Memory B cell (primary cell): ENCODE results near the gene ZNF587B.
"Not testable (repeated sequence)": the region's sequence is repeated elsewhere in the genome, so short reads cannot be mapped to it uniquely, and the experiment has no call there.

Source experiments
- ATAC-seq: fragments of 150-1000 bp; cut with Tn5 transposase; 2 replicates; pipeline ENCODE4 v1.10.0; 2021; ENCODE audit warnings: low read depth, mild to moderate bottlenecking, moderate library complexity
- DNase-seq, 2 donors: peaks; one replicate each; pipeline ENCODE4 v3.0.0; 2022; ENCODE audit warnings: low spot score in 2 of 2
- H3K27ac Mint-ChIP-seq: one replicate; pipeline ENCODE4 v1.8.0; 2022; ENCODE audit warnings: mild to moderate bottlenecking, moderate library complexity, mixed read lengths
- H3K27me3 Mint-ChIP-seq: one replicate; pipeline ENCODE4 v1.8.0; 2022; ENCODE audit warnings: mixed read lengths
- H3K36me3 Mint-ChIP-seq: one replicate; pipeline ENCODE4 v1.8.0; 2022; ENCODE audit warnings: mild to moderate bottlenecking, mixed read lengths
- H3K4me1 Mint-ChIP-seq: one replicate; pipeline ENCODE4 v1.8.0; 2022; ENCODE audit warnings: mixed read lengths
- H3K4me3 Mint-ChIP-seq: one replicate; pipeline ENCODE4 v1.8.0; 2022; ENCODE audit warnings: mild to moderate bottlenecking, moderate library complexity, mixed read lengths
- H3K9me3 Mint-ChIP-seq: one replicate; pipeline ENCODE4 v1.8.0; 2022; ENCODE audit warnings: mixed read lengths

ZNF587B gene

DNA sequence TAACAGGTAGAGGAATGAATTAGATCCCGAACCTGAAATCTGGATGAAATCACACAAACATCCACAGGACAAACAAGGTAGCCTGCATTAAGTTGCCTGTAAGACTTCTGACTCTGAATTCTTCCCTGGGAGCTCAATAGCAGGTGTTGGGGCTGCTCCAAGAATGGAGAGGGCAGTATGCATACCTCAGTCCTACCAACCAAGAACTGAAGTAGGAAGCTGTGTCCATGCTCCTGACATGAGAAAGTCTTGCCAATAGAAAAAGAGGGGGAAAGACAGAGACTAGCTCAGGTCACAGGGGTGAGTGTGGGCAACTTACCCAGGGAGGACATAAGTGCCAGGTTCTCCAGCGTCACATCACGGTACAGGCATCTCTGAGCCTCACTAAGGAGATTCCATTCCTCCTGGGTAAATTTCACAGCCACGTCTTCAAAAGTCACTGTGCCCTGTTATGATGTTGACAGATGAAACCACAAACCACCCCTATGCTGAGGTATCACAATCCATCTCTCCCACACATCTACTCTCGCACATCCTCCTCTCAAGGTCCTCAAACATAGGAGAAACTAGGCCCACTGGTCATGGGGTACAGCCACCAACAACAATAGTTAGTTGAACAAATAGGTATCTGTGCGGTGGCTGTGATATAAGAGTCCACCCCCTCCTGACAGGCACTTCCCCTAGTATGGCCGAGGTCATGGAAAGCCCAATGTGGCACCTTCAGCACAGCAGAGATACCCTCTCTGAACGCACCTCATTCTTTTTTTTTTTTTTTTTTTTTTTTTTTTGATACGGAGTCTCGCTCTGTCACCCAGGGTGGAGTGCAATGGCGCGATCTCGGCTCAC is 16.9 kb upstream of the ZNF587B start:
- H3K9me3 Mint-ChIP-seq, DNase-seq, H3K27me3 Mint-ChIP-seq, ATAC-seq: not testable (repeated sequence)
- Mint-ChIP-seq H3K36me3 (peaks cover 11% of the 10 kb centered on the region), H3K4me1 (peaks cover 31% of the 10 kb centered on the region), H3K4me3 (peak overlapping the region; percentile 49), H3K27ac (peak overlapping the region; percentile 87)

DNA sequence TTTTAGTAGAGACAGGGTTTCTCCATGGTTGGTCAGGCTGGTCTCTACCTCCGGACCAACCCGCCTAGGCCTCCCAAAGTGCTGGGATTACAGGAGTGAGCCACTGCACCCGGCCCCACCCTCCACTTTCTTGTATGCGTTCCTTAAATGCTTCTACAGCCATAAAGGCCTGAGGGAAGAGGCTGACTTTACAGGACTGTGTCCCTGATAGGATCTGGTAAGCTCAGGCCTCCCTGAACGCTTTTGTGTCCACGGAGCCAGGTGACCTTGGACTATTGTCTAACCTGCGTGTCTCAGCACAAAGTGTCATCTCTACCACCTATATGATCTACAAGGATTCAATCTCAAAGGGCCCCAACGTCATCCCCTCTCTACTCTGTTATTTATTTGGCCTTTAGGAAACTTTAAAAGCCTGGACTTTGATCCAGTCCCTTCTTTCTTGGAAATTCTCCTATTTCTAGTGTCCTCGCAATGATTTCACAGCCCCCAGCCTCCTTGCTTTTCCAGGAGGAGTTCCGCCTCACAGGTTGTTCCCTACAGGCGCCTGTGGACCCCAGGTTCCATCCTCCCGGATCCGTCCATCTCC is 16.1 kb upstream of the ZNF587B start:
- H3K36me3 Mint-ChIP-seq = peaks cover 8% of the 10 kb centered on the region
- H3K27me3 Mint-ChIP-seq = no peaks in the 10 kb centered on the region
- H3K4me1 Mint-ChIP-seq = peaks cover 31% of the 10 kb centered on the region
- DNase-seq (no peak), ATAC-seq (no peak)
- H3K27ac Mint-ChIP-seq = peak overlapping the region; percentile 96
- H3K4me3 Mint-ChIP-seq = peak overlapping the region; percentile 97
- no peaks in the 10 kb centered on the region for H3K9me3 Mint-ChIP-seq

DNA sequence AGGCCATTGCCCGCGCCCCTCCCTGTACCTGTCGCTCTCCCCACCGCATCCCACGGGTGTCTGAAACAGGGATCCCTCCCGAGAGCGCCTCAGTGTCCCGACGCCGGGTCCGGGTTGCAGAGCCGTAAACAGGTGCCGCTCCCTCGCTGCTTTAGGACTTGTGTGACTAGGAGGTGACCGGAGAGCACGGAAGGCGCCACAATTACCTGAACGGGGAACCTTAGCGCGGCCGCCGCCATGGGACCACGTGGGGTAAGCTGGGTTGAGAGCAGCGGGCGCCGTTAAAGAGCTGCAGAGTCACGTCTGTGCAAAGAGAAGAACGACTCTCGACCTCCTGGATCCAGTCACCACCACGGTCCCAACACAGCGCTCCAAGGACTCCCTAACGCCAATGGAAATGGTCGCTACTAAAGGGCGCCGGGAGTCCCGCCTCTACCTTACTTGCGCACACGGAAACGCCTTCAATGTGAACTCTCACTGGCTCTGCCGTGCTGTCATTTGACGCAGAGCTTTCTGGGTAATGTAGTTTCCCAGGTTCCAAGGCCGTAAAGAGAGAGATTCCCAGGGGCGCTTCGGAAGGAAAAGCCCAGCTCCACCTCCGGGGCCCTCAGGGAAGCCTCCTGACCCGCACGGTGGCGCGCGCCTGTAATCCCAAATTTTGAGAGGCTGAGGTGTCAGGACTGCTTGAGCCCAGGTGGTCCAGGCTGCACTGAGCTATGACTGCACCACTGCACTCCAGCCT is 15.4 kb upstream of the ZNF587B start, which contains the start of gene ZNF552:
Gene ZNF552 (minus strand): TSS at position 409 of the 742 bp plus-strand sequence. CDS start 170 bp downstream, at position 239.
- peak; percentile 55 to 59 for DNase-seq
- peak within 1 kb of the TSS; percentile 97 for H3K4me3 Mint-ChIP-seq
- no peaks in the 10 kb centered on the region for H3K9me3 Mint-ChIP-seq
- H3K4me1 Mint-ChIP-seq = peaks cover 33% of the 10 kb centered on the region
- H3K27me3 Mint-ChIP-seq = no peaks in the 10 kb centered on the region
- H3K36me3 Mint-ChIP-seq = peaks cover 6% of the 10 kb centered on the region
- peak; percentile 81 for ATAC-seq
- H3K27ac Mint-ChIP-seq = peak within 1 kb of the TSS; percentile 96

- no peak for DNase-seq
- no peak for ATAC-seq
- Mint-ChIP-seq H3K27ac (peak overlapping the region; percentile 96), H3K36me3 (peaks cover 2% of the 10 kb centered on the region), H3K27me3 (no peaks in the 10 kb centered on the region), H3K9me3 (no peaks in the 10 kb centered on the region), H3K4me1 (peaks cover 39% of the 10 kb centered on the region), H3K4me3 (peak overlapping the region; percentile 97)
Observed at GRCh38 chr19:57815247-57816075, 14.6 kb upstream of the ZNF587B start.

DNA sequence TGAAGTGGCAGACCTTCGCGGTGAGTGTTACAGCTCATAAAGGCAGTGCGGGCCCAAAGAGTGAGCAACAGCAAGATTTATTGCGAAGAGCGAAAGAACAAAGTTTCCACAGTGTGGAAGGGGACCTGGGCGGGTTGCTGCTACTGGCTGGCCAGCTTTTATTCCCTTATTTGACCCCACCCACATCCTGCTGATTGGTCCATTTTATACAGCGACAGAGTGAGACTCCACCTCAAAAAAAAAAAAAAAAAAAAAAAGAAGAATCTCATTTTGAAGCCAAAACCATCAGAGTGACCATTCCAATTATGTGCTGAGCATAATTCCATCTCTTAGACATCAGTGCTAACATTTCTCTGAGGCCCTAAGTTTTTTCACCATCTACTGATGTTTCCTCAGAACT is 13.4 kb upstream of the ZNF587B start:
- H3K9me3 Mint-ChIP-seq = no peaks in the 10 kb centered on the region
- H3K27ac Mint-ChIP-seq = no peak overlapping the region
- no peaks in the 10 kb centered on the region for H3K27me3 Mint-ChIP-seq
- H3K36me3 Mint-ChIP-seq = peaks cover 3% of the 10 kb centered on the region
- peaks cover 46% of the 10 kb centered on the region for H3K4me1 Mint-ChIP-seq
- no peak overlapping the region for H3K4me3 Mint-ChIP-seq
- ATAC-seq (no peak), DNase-seq (no peak)

GRCh38 chr19:57817976-57818375 is 12.1 kb upstream of the ZNF587B start:
- Mint-ChIP-seq H3K4me3 (no peak overlapping the region), H3K27me3 (no peaks in the 10 kb centered on the region), H3K27ac (no peak overlapping the region), H3K9me3 (no peaks in the 10 kb centered on the region), H3K36me3 (peaks cover 3% of the 10 kb centered on the region), H3K4me1 (peaks cover 45% of the 10 kb centered on the region)
- no peak for ATAC-seq
- no peak for DNase-seq

DNA sequence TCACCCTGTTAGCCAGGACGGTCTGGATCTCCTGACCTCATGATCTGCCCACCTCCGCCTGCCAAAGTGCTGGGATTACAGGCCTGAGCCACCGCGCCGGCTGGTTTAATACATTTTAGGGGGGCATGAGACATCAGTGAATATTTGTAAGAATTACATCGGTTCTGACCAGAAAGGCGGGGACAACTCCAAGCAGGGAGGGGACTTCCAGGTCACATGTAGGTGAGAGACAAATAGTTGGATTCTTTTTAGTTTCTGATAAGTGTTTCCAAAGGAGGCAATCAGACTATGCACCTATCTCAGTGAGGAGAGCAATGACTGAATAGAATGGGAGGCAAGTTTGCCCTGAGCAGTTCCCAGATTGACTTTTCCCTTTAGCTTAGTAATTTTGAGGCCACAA is 11.7 kb upstream of the ZNF587B start:
- no peak for DNase-seq
- ATAC-seq = no peak
- no peaks in the 10 kb centered on the region for H3K9me3 Mint-ChIP-seq
- no peak overlapping the region for H3K27ac Mint-ChIP-seq
- H3K27me3 Mint-ChIP-seq = no peaks in the 10 kb centered on the region
- peaks cover 47% of the 10 kb centered on the region for H3K4me1 Mint-ChIP-seq
- H3K36me3 Mint-ChIP-seq = peaks cover 3% of the 10 kb centered on the region
- peak overlapping the region; percentile 57 for H3K4me3 Mint-ChIP-seq

DNA sequence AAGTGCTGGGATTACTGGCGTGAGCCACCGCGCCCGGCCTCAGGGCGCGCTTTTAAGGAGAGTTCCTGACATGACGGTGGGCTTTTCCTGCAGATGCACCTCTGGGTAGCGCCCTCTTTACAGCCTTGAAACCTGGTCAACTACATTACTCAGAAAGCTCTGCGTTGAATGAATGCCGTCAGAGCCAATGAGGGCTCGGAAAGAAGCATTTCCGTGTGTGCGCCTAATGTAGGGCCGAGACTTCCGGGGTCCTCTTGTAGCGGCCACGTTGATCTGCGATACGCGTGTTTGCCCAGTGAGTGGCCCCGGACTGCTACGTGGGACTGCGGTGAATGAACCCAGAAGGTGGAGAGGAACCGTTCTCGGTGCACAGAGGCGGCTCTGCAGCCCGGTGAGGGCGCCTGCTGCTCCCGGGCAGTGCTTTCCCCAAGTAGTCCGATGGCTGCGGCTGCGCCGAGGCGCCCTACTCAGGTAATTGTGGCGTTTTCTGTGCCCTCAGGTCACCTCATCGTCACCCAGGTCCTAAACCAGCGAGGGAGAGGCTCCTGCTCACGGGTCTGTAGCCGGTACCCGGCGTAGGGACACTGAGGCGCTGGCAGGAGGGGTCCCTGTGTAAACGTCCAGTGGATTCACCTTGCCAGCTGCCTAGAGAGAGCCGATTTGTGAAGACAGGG is 10.5 kb upstream of the ZNF587B start:
- Mint-ChIP-seq H3K4me1 (peaks cover 49% of the 10 kb centered on the region), H3K4me3 (peak overlapping the region; percentile 95), H3K36me3 (peaks cover 3% of the 10 kb centered on the region)

GRCh38 chr19:57820599-57820998 is 9.5 kb upstream of the ZNF587B start:
- no peaks in the 10 kb centered on the region for H3K9me3 Mint-ChIP-seq
- H3K4me1 Mint-ChIP-seq = peaks cover 41% of the 10 kb centered on the region
- H3K27me3 Mint-ChIP-seq = no peaks in the 10 kb centered on the region
- peaks cover 3% of the 10 kb centered on the region for H3K36me3 Mint-ChIP-seq
- ATAC-seq = no peak
- peak overlapping the region; percentile 95 for H3K4me3 Mint-ChIP-seq
- peak overlapping the region; percentile 94 for H3K27ac Mint-ChIP-seq
- DNase-seq = no peak

More for the DNA sequence above, 10.5 kb upstream of the ZNF587B start:
- Mint-ChIP-seq H3K27ac (peak overlapping the region; percentile 94), H3K9me3 (no peaks in the 10 kb centered on the region), H3K27me3 (no peaks in the 10 kb centered on the region)
- DNase-seq = peak; percentile 57 to 61
- peak; percentile 81 for ATAC-seq

- H3K27me3 Mint-ChIP-seq, H3K36me3 Mint-ChIP-seq, H3K9me3 Mint-ChIP-seq, ATAC-seq, DNase-seq: not testable (repeated sequence)
- H3K4me3 Mint-ChIP-seq = peak overlapping the region; percentile 24
- peaks cover 42% of the 10 kb centered on the region for H3K4me1 Mint-ChIP-seq
- peak overlapping the region; percentile 94 for H3K27ac Mint-ChIP-seq
Observed at GRCh38 chr19:57821095-57821494, 9.0 kb upstream of the ZNF587B start.

GRCh38 chr19:57821501-57821900 is 8.6 kb upstream of the ZNF587B start:
- not testable (repeated sequence) for H3K27me3 Mint-ChIP-seq, H3K9me3 Mint-ChIP-seq, H3K4me3 Mint-ChIP-seq, DNase-seq, H3K27ac Mint-ChIP-seq, H3K36me3 Mint-ChIP-seq, ATAC-seq
- H3K4me1 Mint-ChIP-seq = peaks cover 43% of the 10 kb centered on the region

DNA sequence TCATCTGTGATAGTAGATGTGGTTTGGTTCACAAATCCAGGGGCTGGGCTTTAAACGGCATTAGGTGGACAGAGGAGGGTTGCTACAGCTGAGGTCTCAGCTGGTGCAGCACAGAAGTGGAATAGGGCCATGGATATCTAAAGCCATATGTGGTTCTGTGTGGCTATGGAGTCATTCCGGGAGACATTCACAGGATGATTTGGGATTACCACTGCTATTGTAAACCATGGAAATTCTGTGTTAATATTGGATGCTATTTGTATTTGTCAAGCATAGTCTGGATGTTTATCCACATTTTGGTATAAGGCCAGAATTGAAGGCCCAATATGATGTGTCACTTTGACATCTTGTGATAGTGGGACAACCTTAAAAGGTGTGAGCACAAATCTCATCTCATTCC is 6.9 kb upstream of the ZNF587B start:
- Mint-ChIP-seq H3K27ac (peak overlapping the region; percentile 18), H3K4me1 (peaks cover 43% of the 10 kb centered on the region), H3K36me3 (peaks cover 13% of the 10 kb centered on the region)
- not testable (repeated sequence) for ATAC-seq, H3K9me3 Mint-ChIP-seq, DNase-seq, H3K27me3 Mint-ChIP-seq, H3K4me3 Mint-ChIP-seq

- not testable (repeated sequence) for ATAC-seq, DNase-seq, H3K27me3 Mint-ChIP-seq, H3K9me3 Mint-ChIP-seq, H3K4me3 Mint-ChIP-seq
- H3K4me1 Mint-ChIP-seq = peaks cover 43% of the 10 kb centered on the region
- H3K36me3 Mint-ChIP-seq = peaks cover 13% of the 10 kb centered on the region
- peak overlapping the region; percentile 18 for H3K27ac Mint-ChIP-seq
Observed at GRCh38 chr19:57823608-57824007, 6.5 kb upstream of the ZNF587B start.
